Heart left ventricle (tissue), 16 donors: Measurements from ENCODE around the gene PHKA1. TPM values are rescaled to one million over a fixed set of nuclear protein-coding genes. Genes with fewer than 3 reads are reported as not detected.

ENCODE experiments used
- ATAC-seq, 4 donors: fragments of 200-7000 bp; cut with Tn5 transposase; one replicate each; pipeline ENCODE4 v1.9.1; 2020 to 2022; ENCODE audit warnings: moderate library complexity in 4 of 4, mild to moderate bottlenecking in 3 of 4, moderate number of reproducible peaks in 1 of 4
- DNase-seq, 5 donors: peaks; one replicate each; pipeline ENCODE4 v3.0.0-alpha.2; 2020
- H3K27ac ChIP-seq, 12 donors: fragments of 200-600 bp; sonication (generic) in 4 of 12; one replicate each; pipeline versions ENCODE4 v1.5.0 to v1.8.0; 2016 to 2022; ENCODE audit warnings: mild to moderate bottlenecking in 2 of 12
- H3K27me3 ChIP-seq, 9 donors: fragments of 200-600 bp; sonication (generic) in 2 of 9; one replicate each; pipeline versions ENCODE4 v1.5.1 to v1.8.0; 2016 to 2022; ENCODE audit warnings: mild to moderate bottlenecking in 3 of 9
- H3K36me3 ChIP-seq, 9 donors: fragments of 200-600 bp; sonication (generic) in 2 of 9; one replicate each; pipeline versions ENCODE4 v1.5.0 to v1.8.0; 2018 to 2022; ENCODE audit warnings: mild to moderate bottlenecking in 2 of 9
- H3K4me1 ChIP-seq, 12 donors: fragments of 200-600 bp; sonication (generic) in 4 of 12; one replicate each; pipeline versions ENCODE4 v1.5.0 to v1.8.0; 2016 to 2022; ENCODE audit warnings: mild to moderate bottlenecking in 3 of 12
- H3K4me3 ChIP-seq, 12 donors: fragments of 200-600 bp; sonication (generic) in 4 of 12; one replicate each; pipeline versions ENCODE4 v1.5.0 to v1.8.0; 2017 to 2022; ENCODE audit warnings: mild to moderate bottlenecking in 9 of 12, moderate library complexity in 4 of 12
- H3K9me3 ChIP-seq, 12 donors: fragments of 200-600 bp; sonication (generic) in 4 of 12; one replicate each; pipeline versions ENCODE4 v1.5.0 to v1.8.0; 2016 to 2022; ENCODE audit warnings: mild to moderate bottlenecking in 1 of 12
- POLR2A ChIP-seq, 2 donors: fragments of 450-650 bp; IDR thresholded peaks; one replicate each; pipeline ENCODE4 v1.6.1; 2017; ENCODE audit warnings: antibody characterized with exemption in 2 of 2, mild to moderate bottlenecking in 2 of 2, moderate library complexity in 2 of 2
- WGBS, 4 donors: extraction: QIAGEN DNeasy Blood & Tissue Kit in 2 of 4; methylation state at CpG; one replicate each; pipeline versions ENCODE4 v1.1.5 to v1.1.7; 2013 to 2018; 5-methylcytosine and 5-hydroxymethylcytosine counted together
- intact Hi-C, 10 donors: fragments of 100-400 bp; cut with DNase I; formaldehyde crosslinking; loops; one replicate each; pipeline versions ENCODE4 v1.11.1 to v1.14.2; 2022
- polyA plus RNA-seq, 2 donors: library from polyadenylated mRNA; stranded (reverse); fragments of 200-250 nt; gene quantifications; one replicate each; pipeline ENCODE4 v1.2.3, GENCODE V29; 2013
- total RNA-seq, 9 donors: library from RNA; depleted of rRNA in 2 of 9; stranded (reverse); fragments of >200 nt in 2 of 9; fragmentation: NEBNext Ultra II Directional in 3 of 9; extraction: Animal tissue kit (Norgen Biotek cat#: 25700) in 3 of 9; gene quantifications; one replicate each; pipeline versions ENCODE4 v1.1.0 to v1.2.4, GENCODE V29; 2016 to 2023
- TF ChIP-seq, protein P1 (sequence below), 12 donors: fragments of 200-600 bp; sonication (generic) in 4 of 12; IDR thresholded peaks; one replicate each; pipeline versions ENCODE4 v1.5.0 to v1.8.0; 2018 to 2022; ENCODE audit warnings: antibody characterized with exemption in 12 of 12, mild to moderate bottlenecking in 5 of 12
- donor health status: ischemic (EF 13 %, LVEDD 7.1; RV severe dilation, severe dysfunction).
- donor health status: healthy with polysubstance abuse.
- donor health status: DM: no; HTN: yes; CAD: no.
- donor health status: DM: no; HTN: no; CAD: no.
- donor health status: ischemic (EF 25% LVEDD 6.9; RV normal size, moderate dysfunction).
- donor health status: ischemic (EF 25% LVEDD 5.7; RV mildly dilated, moderate dysfunction).
- donor health status: healthy.
- donor health status: DM: yes; HTN: yes; CAD: no.
- donor health status: ischemic (EF 35%, LVEDD 5.7; RV mildly dilated, moderate dysfunction).
- donor health status: nonischemic (EF 11% LVEDD 7.7; RV severe dilation, severe dysfunction).
- donor health status: DM: yes; HTN: yes; CAD: no.
- donor health status: PGD.
- donor health status: ischemic (EF 29% LVEDD 5.4; RV normal size, mild dysfunction).
- donor health status: nonischemic (EF 23%, LVEDD 6.1; RV moderate dilation, normal function).

The PHKA1 gene
- total and polyA plus RNA-seq, 11 donors, result 3.9 to 21.3 (median 10.7) TPM

GRCh38 chrX:72666451-72666850, 47.7 kb downstream of the PHKA1 start:
- H3K4me3 ChIP-seq, result no peak overlapping the region
- peak in 1 of 4 donors; percentile 58 for ATAC-seq
- H3K27me3 ChIP-seq, result peaks cover 0 to 14% (median 0%) of the 10 kb centered on the region in 9 donors
- intact Hi-C loops, result no loop called here
- no peaks in the 10 kb centered on the region for H3K4me1 ChIP-seq
- H3K9me3 ChIP-seq, result peaks cover 0 to 7% (median 0%) of the 10 kb centered on the region in 12 donors
- TF ChIP-seq, protein P1, sequence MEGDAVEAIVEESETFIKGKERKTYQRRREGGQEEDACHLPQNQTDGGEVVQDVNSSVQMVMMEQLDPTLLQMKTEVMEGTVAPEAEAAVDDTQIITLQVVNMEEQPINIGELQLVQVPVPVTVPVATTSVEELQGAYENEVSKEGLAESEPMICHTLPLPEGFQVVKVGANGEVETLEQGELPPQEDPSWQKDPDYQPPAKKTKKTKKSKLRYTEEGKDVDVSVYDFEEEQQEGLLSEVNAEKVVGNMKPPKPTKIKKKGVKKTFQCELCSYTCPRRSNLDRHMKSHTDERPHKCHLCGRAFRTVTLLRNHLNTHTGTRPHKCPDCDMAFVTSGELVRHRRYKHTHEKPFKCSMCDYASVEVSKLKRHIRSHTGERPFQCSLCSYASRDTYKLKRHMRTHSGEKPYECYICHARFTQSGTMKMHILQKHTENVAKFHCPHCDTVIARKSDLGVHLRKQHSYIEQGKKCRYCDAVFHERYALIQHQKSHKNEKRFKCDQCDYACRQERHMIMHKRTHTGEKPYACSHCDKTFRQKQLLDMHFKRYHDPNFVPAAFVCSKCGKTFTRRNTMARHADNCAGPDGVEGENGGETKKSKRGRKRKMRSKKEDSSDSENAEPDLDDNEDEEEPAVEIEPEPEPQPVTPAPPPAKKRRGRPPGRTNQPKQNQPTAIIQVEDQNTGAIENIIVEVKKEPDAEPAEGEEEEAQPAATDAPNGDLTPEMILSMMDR (IDR thresholded peaks at IDR 0.05), result no peak
- TF ChIP-seq POLR2A (IDR thresholded peaks at IDR 0.05), result no peak
- no peak for DNase-seq
- no peak overlapping the region for H3K27ac ChIP-seq
- peaks cover 0 to 2% (median 0%) of the 10 kb centered on the region in 9 donors for H3K36me3 ChIP-seq

DNA sequence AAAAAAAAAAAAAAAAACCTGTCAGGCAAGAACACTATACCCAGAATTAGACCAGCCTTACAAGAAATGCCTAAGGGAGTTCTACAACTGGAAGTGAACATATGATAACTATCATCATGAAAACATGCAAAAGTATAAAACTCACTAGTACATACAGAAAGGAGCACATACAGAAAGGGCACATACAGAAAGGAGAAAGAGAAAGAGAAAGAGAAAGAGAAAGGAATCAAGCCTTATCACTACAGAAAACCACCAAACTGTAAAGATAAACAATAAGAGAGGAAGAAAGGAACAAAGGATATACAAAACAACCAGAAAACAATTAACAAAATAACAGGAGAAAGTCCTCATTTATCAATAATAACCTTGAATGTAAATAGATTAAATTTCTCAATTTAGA, 50.4 kb downstream of the PHKA1 start:
- intact Hi-C loops, result no loop called here
- H3K36me3 ChIP-seq, result peaks cover 0 to 2% (median 0%) of the 10 kb centered on the region in 9 donors
- ATAC-seq, result no peak

GRCh38 chrX:72662020-72662747, 51.9 kb downstream of the PHKA1 start:
- peak in 2 of 5 donors; percentile 3 to 22 for DNase-seq
- no peaks in the 10 kb centered on the region for H3K4me1 ChIP-seq
- WGBS, 4 donors, result 56 to 91% (median 73%) methylated on average over 5 of the region's 5 CpGs

More for the DNA sequence above, 50.4 kb downstream of the PHKA1 start:
- peaks cover 0 to 11% (median 0%) of the 10 kb centered on the region in 9 donors for H3K27me3 ChIP-seq
- H3K4me1 ChIP-seq, result no peaks in the 10 kb centered on the region
- H3K9me3 ChIP-seq, result peaks cover 0 to 7% (median 0%) of the 10 kb centered on the region in 12 donors
- no peak overlapping the region for H3K4me3 ChIP-seq
- no peak for TF ChIP-seq POLR2A (IDR thresholded peaks at IDR 0.05)
- TF ChIP-seq, protein P1 (IDR thresholded peaks at IDR 0.05), result no peak
- DNase-seq, result no peak
- H3K27ac ChIP-seq, result no peak overlapping the region

DNA sequence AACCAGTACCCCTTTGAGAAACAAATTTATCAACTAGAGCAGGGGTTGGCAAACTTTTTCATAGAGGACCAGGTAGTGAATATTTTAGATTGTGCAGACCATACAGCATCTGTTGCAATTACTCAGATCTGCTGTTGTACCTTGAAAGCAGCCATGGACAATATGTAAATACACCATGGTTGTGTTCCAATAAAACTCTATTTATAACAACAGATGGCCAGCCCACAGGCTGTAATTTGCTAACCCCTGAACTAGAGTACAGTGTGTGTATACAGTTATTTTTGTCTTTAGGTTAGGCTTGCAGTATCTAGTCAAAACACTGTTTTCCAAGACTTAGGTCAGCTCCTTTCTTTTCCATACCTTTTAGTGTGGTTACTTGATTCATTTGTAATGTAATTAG, 54.4 kb downstream of the PHKA1 start:
- H3K27me3 ChIP-seq, result peaks cover 0 to 6% (median 0%) of the 10 kb centered on the region in 9 donors
- no peaks in the 10 kb centered on the region for H3K4me1 ChIP-seq
- ATAC-seq, result peak in 1 of 4 donors; percentile 26
- H3K9me3 ChIP-seq, result peaks cover 0 to 7% (median 0%) of the 10 kb centered on the region in 12 donors
- DNase-seq, result no peak
- no peak overlapping the region for H3K27ac ChIP-seq
- peaks cover 0 to 7% (median 0%) of the 10 kb centered on the region in 9 donors for H3K36me3 ChIP-seq
- H3K4me3 ChIP-seq, result no peak overlapping the region
- intact Hi-C loops, result no loop called here
- no peak for TF ChIP-seq POLR2A (IDR thresholded peaks at IDR 0.05)
- TF ChIP-seq, protein P1 (IDR thresholded peaks at IDR 0.05), result no peak

More at GRCh38 chrX:72662020-72662747, 51.9 kb downstream of the PHKA1 start:
- intact Hi-C loops, result no loop called here
- ATAC-seq, result peak in 1 of 4 donors; percentile 39
- H3K27me3 ChIP-seq, result peaks cover 0 to 6% (median 0%) of the 10 kb centered on the region in 9 donors
- TF ChIP-seq, protein P1 (IDR thresholded peaks at IDR 0.05), result no peak
- no peak for TF ChIP-seq POLR2A (IDR thresholded peaks at IDR 0.05)
- H3K4me3 ChIP-seq, result no peak overlapping the region
- H3K9me3 ChIP-seq, result peaks cover 0 to 7% (median 0%) of the 10 kb centered on the region in 12 donors
- H3K27ac ChIP-seq, result no peak overlapping the region
- H3K36me3 ChIP-seq, result peaks cover 0 to 3% (median 0%) of the 10 kb centered on the region in 9 donors
